K562 (cell line): ENCODE measurements around the gene SEPHS2. TPM values are rescaled to one million over a fixed set of nuclear protein-coding genes. Genes with fewer than 3 reads are reported as not detected.

Experiments
- CHD2 ChIP-seq: IDR thresholded peaks from 2 replicates; pipeline ENCODE4 v1.6.1; 2011; ENCODE audit warnings: low read depth, low read length
- GTF2B ChIP-seq: IDR thresholded peaks from 2 replicates; pipeline ENCODE4 v1.6.1; 2011; ENCODE audit not compliant: insufficient read length; ENCODE audit errors: extremely low read depth
- HES1 ChIP-seq: fragments of 450-650 bp; IDR thresholded peaks from 2 replicates; pipeline ENCODE4 v1.6.1; 2016; ENCODE audit warnings: low read depth, mild to moderate bottlenecking, moderate library complexity
- KLF13 ChIP-seq: fragments of 450-650 bp; IDR thresholded peaks from 2 replicates; pipeline ENCODE4 v1.6.1; 2016; ENCODE audit warnings: missing genetic modification characterization, low read depth, mild to moderate bottlenecking, missing compliant biosample characterization, moderate library complexity, borderline replicate concordance
- MCM5 ChIP-seq: fragments of 450-650 bp; IDR thresholded peaks from 2 replicates; pipeline ENCODE4 v1.6.1; 2016; ENCODE audit warnings: low read depth
- MIER1 ChIP-seq: fragments of 450-650 bp; IDR thresholded peaks from 2 replicates; pipeline ENCODE4 v1.6.1; 2016; ENCODE audit warnings: antibody characterized with exemption, mild to moderate bottlenecking, low read depth
- NFATC3 ChIP-seq: fragments of 450-650 bp; IDR thresholded peaks from 2 replicates; pipeline ENCODE4 v1.6.1; 2017; ENCODE audit warnings: mild to moderate bottlenecking
- NFRKB ChIP-seq: fragments of 450-650 bp; IDR thresholded peaks from 2 replicates; pipeline ENCODE4 v1.6.1; 2016; ENCODE audit warnings: low read depth
- NKRF ChIP-seq: fragments of 450-650 bp; IDR thresholded peaks from 2 replicates; pipeline ENCODE4 v1.6.1; 2016; ENCODE audit warnings: borderline replicate concordance
- RBM14 ChIP-seq: fragments of 200-400 bp; formaldehyde crosslinking; IDR thresholded peaks from 2 replicates; pipeline ENCODE4 v1.6.1; 2018; ENCODE audit warnings: low read depth, mild to moderate bottlenecking, low read length, moderate library complexity, borderline replicate concordance; ENCODE audit not compliant: insufficient read depth
- TRIM24 ChIP-seq, 2 experiments: fragments of 450-650 bp; IDR thresholded peaks; 2 replicates each; pipeline ENCODE4 v1.6.1; 2016
- ZBTB40 ChIP-seq, 2 experiments: fragments of 450-650 bp in 1 of 2; sonication (generic) in 1 of 2; formaldehyde crosslinking in 1 of 2; IDR thresholded peaks; 2 replicates each; pipeline versions ENCODE4 v1.7.1 to v1.9.0; 2016 to 2022; ENCODE audit warnings: inconsistent platforms in 1 of 2, mild to moderate bottlenecking in 1 of 2, missing genetic modification reagents in 1 of 2
- ZNF354B ChIP-seq: fragments of 250-450 bp; sonication (Bioruptor Pico); IDR thresholded peaks from 2 replicates; pipeline ENCODE4 v1.4.0; 2020
- ZNF511 ChIP-seq: sonication (generic); formaldehyde crosslinking; IDR thresholded peaks from 2 replicates; pipeline ENCODE4 v1.8.0; 2022; ENCODE audit warnings: mild to moderate bottlenecking, missing genetic modification reagents
- ZNF778 ChIP-seq: fragments of 450-650 bp; formaldehyde crosslinking; IDR thresholded peaks from 2 replicates; pipeline ENCODE4 v1.4.0; 2020; ENCODE audit warnings: mild to moderate bottlenecking, moderate library complexity
- polyA plus RNA-seq, 8 experiments: library from polyadenylated mRNA; depleted of rRNA in 4 of 8; stranded (reverse) in 5 of 8; unstranded in 3 of 8; fragments of >200 nt; fragmentation: Nextera tagmentation in 2 of 8; fragmentation: Illumina TruSeq in 1 of 8; extraction: Ambion mirVana in 2 of 8; extraction: Trizol in 1 of 8; gene quantifications; 2 replicates each; pipeline versions ENCODE4 v1.2.1 to v1.2.3, GENCODE V29; 2011 to 2014; ENCODE audit warnings: inconsistent platforms in 1 of 8, missing spikeins in 1 of 8
- total RNA-seq, 7 experiments: library from RNA; depleted of rRNA in 6 of 7; stranded (reverse); fragments of >200 nt in 6 of 7; fragmentation: Illumina TruSeq in 2 of 7; extraction: Trizol in 2 of 7; gene quantifications; 2 replicates each; pipeline versions ENCODE4 v1.2.1 to v1.2.3, GENCODE V29; 2011 to 2021; ENCODE audit warnings: low replicate concordance in 1 of 7

SEPHS2 gene
- total and polyA plus RNA-seq, 9 of the 15 experiments (the other 6 are each of a cell fraction or from before 2014, with no cell fraction given), result 20.9 to 90.6 (median 43.4) TPM

GRCh38 chr16:30430428-30430970 is 15.2 kb downstream of the SEPHS2 start (continued):
- TF ChIP-seq ZBTB40 (IDR thresholded peaks at IDR 0.05) (0 out of 2 replicates have a peak, but pooled peaks have one; percentile 46), ZBTB40 (CRISPR knock-in tag; IDR thresholded peaks at IDR 0.05) (no peak), ZNF511 (CRISPR knock-in tag) (peak; percentile 87; the same call in 1 of the 2 replicates), RBM14 (no peak), MCM5 (no peak), NFRKB (peak; percentile 50; the same call in 1 of the 2 replicates), CHD2 (no peak), ZNF778 (no peak), KLF13 (tag) (no peak), NFATC3 (no peak), GTF2B (no peak), NKRF (0 out of 2 replicates have a peak, but pooled peaks have one; percentile 35), HES1 (no peak), ZNF354B (CRISPR knock-in tag) (no peak), MIER1 (no peak), TRIM24 (IDR thresholded peaks at IDR 0.05) (0 out of 4 replicates have a peak, but pooled peaks of 1 of the 2 experiments have one; percentile 9)
